ENCODE data around the gene RBP3.

- TF ChIP-seq CTCF (IDR thresholded peaks at IDR 0.05; ENCODE audit: borderline replicate concordance, extremely low read depth, low read length, poor library complexity, severe bottlenecking) (no peak), EZH2 (IDR thresholded peaks at IDR 0.05; ENCODE audit: borderline replicate concordance, low read depth, low read length, severe bottlenecking) (no peak)
These were observed 17.8 kb upstream of the RBP3 start for GRCh38 chr10:47330366-47330765.

All from DND-41 (cell line).